Spleen (tissue), 11 donors: ENCODE results near the gene ZNF385C. TPM values are rescaled to one million over a fixed set of nuclear protein-coding genes. Genes with fewer than 3 reads are reported as not detected.

Experiments used
- DNase-seq: peaks from one replicate; pipeline ENCODE4 v3.0.0-alpha.2; 2020
- H3K27ac ChIP-seq, 8 donors: fragments of 200-600 bp; sonication (generic) in 7 of 8; 1 replicate in 4 of 8; 2 replicates in 4 of 8; pipeline versions ENCODE4 v1.5.0 to v1.8.0; 2016 to 2021; ENCODE audit warnings: inconsistent platforms in 4 of 8, mild to moderate bottlenecking in 4 of 8, moderate library complexity in 1 of 8
- H3K27me3 ChIP-seq, 7 donors: fragments of 200-600 bp; sonication (generic) in 6 of 7; replicated peaks in 1 of 7; 1 replicate in 4 of 7; 2 replicates in 3 of 7; pipeline versions ENCODE4 v1.5.0 to v1.8.0; 2016 to 2021; ENCODE audit warnings: inconsistent platforms in 3 of 7, mild to moderate bottlenecking in 1 of 7
- H3K36me3 ChIP-seq, 6 donors: fragments of 200-600 bp; sonication (generic) in 5 of 6; 1 replicate in 4 of 6; 2 replicates in 2 of 6; pipeline versions ENCODE4 v1.5.0 to v1.8.0; 2016 to 2021; ENCODE audit warnings: inconsistent platforms in 2 of 6
- H3K4me1 ChIP-seq, 6 donors: fragments of 200-600 bp; sonication (generic) in 5 of 6; 1 replicate in 3 of 6; 2 replicates in 3 of 6; pipeline versions ENCODE4 v1.5.0 to v1.8.0; 2016 to 2021; ENCODE audit warnings: inconsistent platforms in 3 of 6
- H3K4me3 ChIP-seq, 8 donors: fragments of 200-600 bp; sonication (generic) in 7 of 8; 1 replicate in 4 of 8; 2 replicates in 4 of 8; pipeline versions ENCODE4 v1.5.0 to v1.8.0; 2016 to 2021; ENCODE audit warnings: inconsistent platforms in 4 of 8, mild to moderate bottlenecking in 4 of 8, moderate library complexity in 2 of 8
- H3K9me3 ChIP-seq, 8 donors: fragments of 200-600 bp; sonication (generic) in 7 of 8; 1 replicate in 4 of 8; 2 replicates in 4 of 8; pipeline versions ENCODE4 v1.5.0 to v1.8.0; 2016 to 2021; ENCODE audit warnings: inconsistent platforms in 4 of 8
- CTCF ChIP-seq, 11 experiments: fragments of 200-600 bp in 7 of 11; fragments of 450-650 bp in 4 of 11; sonication (generic) in 4 of 11; IDR thresholded peaks in 8 of 11; conservative IDR thresholded peaks in 3 of 11; 1 replicate in 7 of 11; 2 replicates in 4 of 11; pipeline versions ENCODE4 v1.4.0 to v1.8.0; 2016 to 2021; ENCODE audit warnings: antibody characterized with exemption in 11 of 11, inconsistent platforms in 4 of 11, mild to moderate bottlenecking in 1 of 11
- POLR2A ChIP-seq, 3 donors: fragments of 450-650 bp; IDR thresholded peaks; one replicate each; pipeline ENCODE4 v1.5.1; 2017; ENCODE audit warnings: antibody characterized with exemption in 3 of 3, mild to moderate bottlenecking in 1 of 3
- POLR2AphosphoS5 ChIP-seq, 3 donors: sonication (generic); formaldehyde crosslinking; IDR thresholded peaks; one replicate each; pipeline ENCODE4 v1.5.1; 2017; ENCODE audit warnings: antibody characterized with exemption in 3 of 3
- WGBS, 5 donors: extraction: QIAGEN DNeasy Blood & Tissue Kit in 3 of 5; methylation state at CpG; one replicate each; pipeline versions ENCODE4 v1.1.5 to v1.1.7; 2013 to 2018; 5-methylcytosine and 5-hydroxymethylcytosine counted together
- intact Hi-C: fragments of 100-400 bp; cut with DNase I; formaldehyde crosslinking; loops from one replicate; pipeline ENCODE4 v1.15.0; 2023; ENCODE audit warnings: low total_unique reads
- polyA plus RNA-seq, 3 donors: library from polyadenylated mRNA; stranded (reverse); fragments of 200-250 nt; gene quantifications; one replicate each; pipeline ENCODE4 v1.2.1, GENCODE V29; 2013
- total RNA-seq, 7 donors: library from RNA; depleted of rRNA in 3 of 7; stranded (reverse); fragments of >200 nt in 3 of 7; fragmentation: NEBNext Ultra II Directional in 4 of 7; extraction: Animal tissue kit (Norgen Biotek cat#: 25700) in 4 of 7; gene quantifications; one replicate each; pipeline versions ENCODE4 v1.1.0 to v1.2.1, GENCODE V29; 2016 to 2021
- donor health status: healthy with polysubstance abuse.
- donor health status: DM: no; HTN: no; CAD: no; lungs with moderate emphysema.
- donor health status: DM: no; HTN: no; CAD: no.
- donor health status: Bipolar disorder and iron deficiency.
- donor health status: healthy.
- donor health status: DM: no; HTN: no; CAD: no.
- donor health status: DM: yes; HTN: yes; CAD: no.

The ZNF385C gene
- total and polyA plus RNA-seq, 10 donors: 0.17 to 0.60 (median 0.41) TPM; not detected in 2

GRCh38 chr17:42067371-42068091 is 30.7 kb downstream of the ZNF385C start:
- peaks cover 0 to 36% (median 14%) of the 10 kb centered on the region in 6 donors for H3K4me1 ChIP-seq
- 43 to 54% (median 47%) methylated on average over 11 to 12 of the region's 12 CpGs for WGBS, 5 donors
- peaks cover 0 to 30% (median 11%) of the 10 kb centered on the region in 7 donors for H3K27me3 ChIP-seq
- intact Hi-C loops: no loop called here
- H3K27ac ChIP-seq: no peak overlapping the region
- H3K36me3 ChIP-seq: no peaks in the 10 kb centered on the region
- TF ChIP-seq POLR2A (IDR thresholded peaks at IDR 0.05): no peak
- TF ChIP-seq CTCF (IDR thresholded peaks at IDR 0.05 in 8 of 11, conservative IDR thresholded peaks at IDR 0.05 in 3 of 11): peak; percentile 69 to 97 (median 91)
- TF ChIP-seq POLR2AphosphoS5 (IDR thresholded peaks at IDR 0.05): no peak
- no peak overlapping the region for H3K4me3 ChIP-seq
- H3K9me3 ChIP-seq: no peaks in the 10 kb centered on the region
- DNase-seq: peak; percentile 88

GRCh38 chr17:42065201-42065600 is 33.1 kb downstream of the ZNF385C start:
- H3K4me3 ChIP-seq: no peak overlapping the region
- H3K27me3 ChIP-seq: peaks cover 0 to 6% (median 0%) of the 10 kb centered on the region in 7 donors
- DNase-seq: no peak
- no peaks in the 10 kb centered on the region for H3K36me3 ChIP-seq
- 47 to 69% (median 60%) methylated on average over 2 of the region's 2 CpGs for WGBS, 5 donors
- TF ChIP-seq POLR2A (IDR thresholded peaks at IDR 0.05) (no peak), CTCF (IDR thresholded peaks at IDR 0.05 in 8 of 11, conservative IDR thresholded peaks at IDR 0.05 in 3 of 11) (no peak), POLR2AphosphoS5 (IDR thresholded peaks at IDR 0.05) (no peak)
- peaks cover 0 to 25% (median 4%) of the 10 kb centered on the region in 6 donors for H3K4me1 ChIP-seq
- no peaks in the 10 kb centered on the region for H3K9me3 ChIP-seq
- intact Hi-C loops: no loop called here
- no peak overlapping the region for H3K27ac ChIP-seq

- WGBS, 5 donors: 87 to 93% (median 92%) methylated on average over 6 to 14 of the region's 14 CpGs
- no peak for DNase-seq
- Histone ChIP-seq H3K27me3 (peaks cover 0 to 1% (median 0%) of the 10 kb centered on the region in 7 donors), H3K4me3 (no peak overlapping the region), H3K4me1 (peaks cover 0 to 25% (median 4%) of the 10 kb centered on the region in 6 donors), H3K9me3 (no peaks in the 10 kb centered on the region), H3K36me3 (no peaks in the 10 kb centered on the region), H3K27ac (no peak overlapping the region)
- no peak for TF ChIP-seq CTCF (IDR thresholded peaks at IDR 0.05 in 8 of 11, conservative IDR thresholded peaks at IDR 0.05 in 3 of 11)
- no peak for TF ChIP-seq POLR2A (IDR thresholded peaks at IDR 0.05)
- TF ChIP-seq POLR2AphosphoS5 (IDR thresholded peaks at IDR 0.05): no peak
- intact Hi-C loops: no loop called here
These were observed 35.6 kb downstream of the ZNF385C start for GRCh38 chr17:42062681-42063080.

- no peak for DNase-seq
- H3K36me3 ChIP-seq: no peaks in the 10 kb centered on the region
- TF ChIP-seq POLR2A (IDR thresholded peaks at IDR 0.05) (no peak), POLR2AphosphoS5 (IDR thresholded peaks at IDR 0.05) (no peak), CTCF (IDR thresholded peaks at IDR 0.05 in 8 of 11, conservative IDR thresholded peaks at IDR 0.05 in 3 of 11) (no peak)
- H3K4me3 ChIP-seq: no peak overlapping the region
- intact Hi-C loops: no loop called here
- no peaks in the 10 kb centered on the region for H3K9me3 ChIP-seq
- H3K4me1 ChIP-seq: peaks cover 0 to 19% (median 4%) of the 10 kb centered on the region in 6 donors
- no peak overlapping the region for H3K27ac ChIP-seq
- 64 to 73% (median 69%) methylated on average over 4 to 5 of the region's 5 CpGs for WGBS, 5 donors
- H3K27me3 ChIP-seq: no peaks in the 10 kb centered on the region
These were observed 36.4 kb downstream of the ZNF385C start for GRCh38 chr17:42061646-42062487.
